Endothelial cell of umbilical vein (primary cell): ENCODE results near the gene FRY. TPM values are rescaled to one million over a fixed set of nuclear protein-coding genes. Genes with fewer than 3 reads are reported as not detected.

ENCODE experiments used
- BruUV-seq: library from RNA; stranded (reverse); fragments of 400-500 nt; replicated peaks from 2 replicates; lab custom pipeline; 2021; lab: Mats Ljungman, UMichigan
- CTCF ChIA-PET: fragments of 300-600, 350-600 bp; sonication (Branson Sonifier 250); formaldehyde crosslinking; loops from one replicate; lab custom pipeline; 2021; ENCODE audit warnings: antibody characterized with exemption, inconsistent platforms; lab: Charles Lee
- POLR2A ChIA-PET: fragments of 300-600, 350-600 bp; sonication (Branson Sonifier 250); formaldehyde crosslinking; loops from one replicate; lab custom pipeline; 2021; ENCODE audit warnings: antibody characterized with exemption, inconsistent platforms; lab: Charles Lee
- DNase-seq: peaks from one replicate; pipeline ENCODE4 v3.0.0-alpha.2; 2011; ENCODE audit warnings: low read depth, low spot score
- FAIRE-seq: peaks from 2 replicates; lab custom pipeline; 2011; peaks lifted over from hg19 to GRCh38; lab: Jason Lieb, UNC
- H2AFZ ChIP-seq: 2 replicates; pipeline ENCODE4 v1.6.0; 2012; ENCODE audit warnings: low read depth, low read length, control low read depth, inconsistent platforms
- H3K27ac ChIP-seq: 2 replicates; pipeline ENCODE4 v1.5.1; 2011; ENCODE audit warnings: low read depth, mild to moderate bottlenecking, control low read depth, low read length, moderate library complexity; ENCODE audit not compliant: insufficient read depth
- H3K27me3 ChIP-seq, 2 experiments: 2 replicates each; pipeline versions ENCODE4 v1.6.0 to v1.6.1; 2011; ENCODE audit warnings: low read length in 2 of 2, mixed read lengths in 1 of 2; ENCODE audit not compliant: control insufficient read depth in 2 of 2, insufficient read depth in 2 of 2
- H3K36me3 ChIP-seq, 2 experiments: 2 replicates in 1 of 2; 3 replicates in 1 of 2; pipeline ENCODE4 v1.5.1; 2011; ENCODE audit warnings: low read length in 2 of 2, mild to moderate bottlenecking in 1 of 2, moderate library complexity in 1 of 2; ENCODE audit not compliant: control insufficient read depth in 2 of 2, insufficient read depth in 2 of 2; ENCODE audit errors: extremely low read depth in 1 of 2
- H3K4me1 ChIP-seq: 3 replicates; pipeline ENCODE4 v1.5.1; 2011; ENCODE audit warnings: mild to moderate bottlenecking, low read length; ENCODE audit not compliant: control insufficient read depth, insufficient read depth; ENCODE audit errors: extremely low read depth
- H3K4me2 ChIP-seq: 2 replicates; pipeline ENCODE4 v1.6.1; 2011; ENCODE audit warnings: low read length, control low read depth, mixed read lengths; ENCODE audit not compliant: insufficient read depth
- H3K4me3 ChIP-seq, 3 experiments: fragments of 200-600 bp in 1 of 3; sonication (generic), shearing (Covaris generic) in 1 of 3; replicated peaks in 1 of 3; 2 replicates each; pipeline ENCODE4 v1.5.1; 2011 to 2016; ENCODE audit warnings: control low read depth in 3 of 3, low read length in 3 of 3, mild to moderate bottlenecking in 2 of 3, inconsistent platforms in 1 of 3, low read depth in 1 of 3, moderate library complexity in 1 of 3; ENCODE audit not compliant: insufficient read depth in 1 of 3
- H3K79me2 ChIP-seq: 2 replicates; pipeline ENCODE4 v1.6.0; 2012; ENCODE audit warnings: low read length, inconsistent platforms; ENCODE audit not compliant: control insufficient read depth, insufficient read depth
- H3K9ac ChIP-seq: replicated peaks from 2 replicates; pipeline ENCODE3; 2011; ENCODE audit warnings: low read length, control low read depth; ENCODE audit not compliant: insufficient read depth; ENCODE audit errors: extremely low read depth
- H3K9me1 ChIP-seq: replicated peaks from 3 replicates; pipeline ENCODE4 v1.6.0; 2011; ENCODE audit warnings: mild to moderate bottlenecking, low read length; ENCODE audit not compliant: control insufficient read depth, insufficient read depth; ENCODE audit errors: extremely low read depth
- H3K9me3 ChIP-seq: replicated peaks from 2 replicates; pipeline ENCODE4 v1.5.1; 2012; ENCODE audit warnings: low read length, inconsistent platforms; ENCODE audit not compliant: control insufficient read depth, insufficient read depth
- H4K20me1 ChIP-seq: replicated peaks from 2 replicates; pipeline ENCODE3; 2011; ENCODE audit warnings: mild to moderate bottlenecking, low read length; ENCODE audit not compliant: control insufficient read depth, insufficient read depth; ENCODE audit errors: extremely low read depth
- EZH2 ChIP-seq: IDR thresholded peaks from 2 replicates; pipeline ENCODE4 v1.6.1; 2012; ENCODE audit warnings: borderline replicate concordance, low read depth, mild to moderate bottlenecking, moderate library complexity, low read length, inconsistent platforms; ENCODE audit not compliant: severe bottlenecking
- FOS ChIP-seq: IDR thresholded peaks from 2 replicates; pipeline ENCODE4 v1.6.1; 2011; ENCODE audit warnings: mild to moderate bottlenecking, low read length, moderate library complexity, borderline replicate concordance; ENCODE audit not compliant: insufficient read depth
- GATA2 ChIP-seq: IDR thresholded peaks from 2 replicates; pipeline ENCODE4 v1.7.0; 2011; ENCODE audit warnings: low read depth, mild to moderate bottlenecking, moderate library complexity, mixed read lengths, low read length; ENCODE audit not compliant: insufficient read length, insufficient read depth
- JUN ChIP-seq: IDR thresholded peaks from 2 replicates; pipeline ENCODE4 v1.6.1; 2011; ENCODE audit warnings: borderline replicate concordance, low read depth; ENCODE audit not compliant: insufficient read length, insufficient read depth
- MYC ChIP-seq: IDR thresholded peaks from one replicate; pipeline ENCODE4 v1.6.1; 2011; ENCODE audit warnings: mild to moderate bottlenecking, low read depth, low read length
- POLR2A ChIP-seq: IDR thresholded peaks from 2 replicates; pipeline ENCODE4 v1.6.1; 2012; ENCODE audit warnings: low read depth, mild to moderate bottlenecking, control low read depth, low read length
- POLR2AphosphoS5 ChIP-seq: IDR thresholded peaks from 2 replicates; pipeline ENCODE4 v1.6.1; 2012; ENCODE audit warnings: low read depth, mild to moderate bottlenecking, control low read depth, low read length, moderate library complexity; ENCODE audit not compliant: insufficient read depth
- dilution Hi-C: fragments of 300-500 bp; cut with MboI; formaldehyde crosslinking; loops from one replicate; pipeline ENCODE4 v1.15.0; 2019; ENCODE audit warnings: low sequenced_read_pairs; ENCODE audit not compliant: extremely low pct_ligation_motif_present
- intact Hi-C: fragments of 100-400 bp; cut with micrococcal nuclease; formaldehyde crosslinking; loops from one replicate; pipeline ENCODE4 v1.10.0; 2022
- polyA plus RNA-seq, 4 experiments: library from polyadenylated mRNA; depleted of rRNA in 3 of 4; stranded (reverse) in 3 of 4; unstranded in 1 of 4; fragments of >200 nt; gene quantifications; 2 replicates each; pipeline versions ENCODE4 v1.2.1 to v1.2.3, GENCODE V29; 2011 to 2012; ENCODE audit warnings: missing spikeins in 1 of 4
- total RNA-seq: library from RNA; stranded (reverse); gene quantifications from 2 replicates; pipeline ENCODE4 v1.2.3, GENCODE V29; 2021
- TF ChIP-seq, protein P1 (sequence below): IDR thresholded peaks from 2 replicates; pipeline ENCODE4 v1.6.1; 2011; ENCODE audit not compliant: insufficient read depth, insufficient read length
- TF ChIP-seq, protein P2 (sequence below), 2 donors: IDR thresholded peaks; 1 replicate in 1 of 2; 2 replicates in 1 of 2; pipeline ENCODE4 v1.5.1; 2011; ENCODE audit warnings: low read length in 2 of 2, mild to moderate bottlenecking in 2 of 2, moderate library complexity in 2 of 2, control low read depth in 1 of 2, inconsistent platforms in 1 of 2, low read depth in 1 of 2; ENCODE audit not compliant: insufficient read depth in 1 of 2; ENCODE audit errors: extremely low read depth in 1 of 2

Gene FRY
- total and polyA plus RNA-seq, 2 donors (not counting 3 experiments of a cell fraction or from before 2014, with no cell fraction given), result 57.3 to 75.8 TPM

DNA sequence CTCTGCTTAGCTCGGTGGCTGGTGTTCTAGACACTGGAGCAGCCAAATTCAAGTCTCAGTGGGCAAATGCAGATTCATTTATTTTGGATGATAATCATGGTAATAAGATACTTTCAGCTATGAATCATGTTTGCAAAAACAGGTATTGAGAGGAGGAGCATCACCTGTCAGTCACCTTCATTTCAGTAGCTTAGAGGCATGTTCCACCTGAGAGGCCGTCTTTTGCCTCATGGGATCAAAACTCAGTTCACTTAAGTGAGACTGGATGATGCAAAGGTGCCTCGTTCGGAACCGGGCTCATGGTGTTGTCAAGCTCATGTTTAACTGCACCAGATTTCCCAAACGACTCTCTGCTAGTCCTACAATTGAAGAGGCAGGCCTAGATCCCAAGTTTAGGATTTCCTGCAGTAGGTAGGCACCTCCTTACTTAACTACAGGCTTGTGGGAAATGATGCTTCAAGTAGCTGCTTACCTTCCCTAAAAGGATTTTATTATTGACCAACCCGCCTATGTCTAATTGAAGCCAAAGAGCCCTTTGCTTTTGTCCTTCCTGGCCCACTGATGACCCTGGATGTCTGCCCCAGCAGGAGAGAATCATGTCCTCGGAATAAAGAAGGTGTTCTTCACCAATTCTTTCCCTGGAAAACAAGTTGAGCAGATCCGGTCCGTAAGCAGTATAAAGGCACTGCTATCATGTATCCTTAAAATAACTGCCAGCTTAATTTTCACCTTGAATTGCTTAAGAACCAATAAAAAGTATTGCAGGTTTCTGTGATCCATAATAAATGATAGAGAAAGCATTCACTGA, 223.5 kb downstream of the FRY start:
- TF ChIP-seq EZH2 (no peak), GATA2 (no peak), MYC (no peak), POLR2AphosphoS5 (no peak), JUN (no peak), POLR2A (no peak), FOS (no peak)
- TF ChIP-seq, protein P1, sequence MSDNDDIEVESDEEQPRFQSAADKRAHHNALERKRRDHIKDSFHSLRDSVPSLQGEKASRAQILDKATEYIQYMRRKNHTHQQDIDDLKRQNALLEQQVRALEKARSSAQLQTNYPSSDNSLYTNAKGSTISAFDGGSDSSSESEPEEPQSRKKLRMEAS, result no peak
- TF ChIP-seq, protein P2, sequence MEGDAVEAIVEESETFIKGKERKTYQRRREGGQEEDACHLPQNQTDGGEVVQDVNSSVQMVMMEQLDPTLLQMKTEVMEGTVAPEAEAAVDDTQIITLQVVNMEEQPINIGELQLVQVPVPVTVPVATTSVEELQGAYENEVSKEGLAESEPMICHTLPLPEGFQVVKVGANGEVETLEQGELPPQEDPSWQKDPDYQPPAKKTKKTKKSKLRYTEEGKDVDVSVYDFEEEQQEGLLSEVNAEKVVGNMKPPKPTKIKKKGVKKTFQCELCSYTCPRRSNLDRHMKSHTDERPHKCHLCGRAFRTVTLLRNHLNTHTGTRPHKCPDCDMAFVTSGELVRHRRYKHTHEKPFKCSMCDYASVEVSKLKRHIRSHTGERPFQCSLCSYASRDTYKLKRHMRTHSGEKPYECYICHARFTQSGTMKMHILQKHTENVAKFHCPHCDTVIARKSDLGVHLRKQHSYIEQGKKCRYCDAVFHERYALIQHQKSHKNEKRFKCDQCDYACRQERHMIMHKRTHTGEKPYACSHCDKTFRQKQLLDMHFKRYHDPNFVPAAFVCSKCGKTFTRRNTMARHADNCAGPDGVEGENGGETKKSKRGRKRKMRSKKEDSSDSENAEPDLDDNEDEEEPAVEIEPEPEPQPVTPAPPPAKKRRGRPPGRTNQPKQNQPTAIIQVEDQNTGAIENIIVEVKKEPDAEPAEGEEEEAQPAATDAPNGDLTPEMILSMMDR (IDR thresholded peaks at IDR 0.05; ENCODE audit: extremely low read depth in 1 of 2, insufficient read depth in 1 of 2, low read depth in 1 of 2, low read length in 2 of 2), result no peak
- Histone ChIP-seq H2AFZ (peak overlapping the region; percentile 90), H3K9me1 (no peaks in the 10 kb centered on the region), H3K9ac (peak overlapping the region; percentile 45), H3K79me2 (no peaks in the 10 kb centered on the region), H3K36me3 (no peaks in the 10 kb centered on the region), H3K27ac (peak overlapping the region; percentile 69), H3K9me3 (no peaks in the 10 kb centered on the region), H3K4me2 (peak overlapping the region; percentile 89), H4K20me1 (no peaks in the 10 kb centered on the region), H3K4me3 (peak overlapping the region in 1 of 3 experiments; percentile 65), H3K27me3 (no peaks in the 10 kb centered on the region), H3K4me1 (peaks cover 39% of the 10 kb centered on the region)
- dilution Hi-C loops, result no loop called here
- BruUV-seq, result TSS peak; percentile 88
- DNase-seq, result peak; percentile 26
- POLR2A ChIA-PET, result interaction anchor here (1.5 to 1.9 kb wide), 2 partner anchors 15 to 60 kb away, joined by 4 to 5 read pairs; partner anchors contain the start of genes BRCA2 and ZAR1L
- FAIRE-seq, result no peak
- CTCF ChIA-PET, result interaction anchor here (0.8 to 3.1 kb wide), 10 partner anchors 9 to 224 kb away, joined by 3 to 41 read pairs (median 5); partner anchors contain the start of genes BRCA2, FRY and ZAR1L
- intact Hi-C loops, result loop anchor here (1.0 to 2.0 kb wide), 2 partner anchors 9 to 284 kb away; partner anchors contain the start of gene N4BP2L2
